Activated CD8-positive, alpha-beta memory T cell treated with anti-CD3 and anti-CD28 coated beads, Interleukin-2, amount 50 U/mL, for 24 hours (primary cell): ENCODE data around the gene MCOLN3.
"Not testable (repeated sequence)": the region's sequence is repeated elsewhere in the genome, so short reads cannot be mapped to it uniquely, and the experiment has no call there.

Experiments used
- DNase-seq: peaks from one replicate; pipeline ENCODE4 v3.0.0-alpha.2; 2020; ENCODE audit errors: extremely low read depth

MCOLN3 gene

DNA sequence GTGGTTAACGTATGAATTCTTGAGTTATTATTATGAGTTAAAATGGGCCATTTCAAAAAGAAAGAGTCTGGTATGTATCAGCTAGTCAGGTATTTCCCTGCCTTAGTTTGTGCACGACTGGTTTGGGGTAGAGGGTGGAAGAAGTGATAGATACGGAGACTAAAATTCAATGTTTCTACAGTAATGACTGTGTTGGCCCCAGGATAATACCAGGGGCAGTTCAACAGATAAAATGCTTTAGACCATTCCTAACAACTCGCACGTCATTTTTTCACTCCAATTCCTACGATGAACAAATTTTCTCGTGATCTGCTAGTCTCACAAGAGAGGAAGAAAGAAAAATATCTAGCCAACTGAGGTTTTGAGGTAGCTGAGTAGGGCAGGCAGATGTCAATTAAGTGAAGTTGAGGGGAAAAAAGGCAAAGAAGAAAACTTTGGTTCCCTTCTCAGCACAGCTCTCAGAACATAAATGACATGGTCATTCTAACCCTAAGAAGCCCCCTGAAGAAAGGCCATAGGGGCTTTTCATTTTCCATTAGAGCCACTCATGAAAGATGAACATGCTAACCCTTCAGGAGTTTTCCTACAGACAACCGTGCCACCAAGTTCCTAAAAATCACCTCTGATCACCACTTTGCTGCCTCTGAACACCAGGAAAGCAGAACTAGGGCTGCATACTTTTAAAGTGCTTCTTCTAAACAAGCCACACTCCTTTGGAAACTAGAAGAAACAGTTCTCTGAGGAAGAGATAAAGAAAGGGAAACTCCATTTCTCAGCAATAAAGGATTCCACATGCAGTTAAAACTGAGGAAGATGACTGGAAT, 57.0 kb downstream of the MCOLN3 start:
- no peak for DNase-seq

DNA sequence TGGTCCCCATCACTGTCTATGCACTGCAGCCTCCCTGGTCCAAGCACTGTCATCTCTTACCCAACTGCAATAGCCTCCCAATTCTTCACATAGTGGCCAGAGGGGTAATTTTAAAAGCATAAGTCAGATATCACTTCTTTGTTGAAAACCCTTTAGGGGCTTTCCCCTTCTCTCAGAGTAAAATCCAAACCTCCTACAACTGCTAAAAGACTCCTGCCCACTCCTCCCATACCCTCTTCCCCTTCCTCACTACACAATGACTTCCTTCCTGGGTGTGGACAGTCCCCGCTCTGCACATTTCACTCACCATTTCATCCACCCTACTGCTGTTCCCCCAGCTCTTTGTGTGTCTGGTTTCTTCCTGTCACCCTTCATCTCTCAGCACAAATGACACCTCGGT, 59.7 kb downstream of the MCOLN3 start:
- DNase-seq, result no peak

DNA sequence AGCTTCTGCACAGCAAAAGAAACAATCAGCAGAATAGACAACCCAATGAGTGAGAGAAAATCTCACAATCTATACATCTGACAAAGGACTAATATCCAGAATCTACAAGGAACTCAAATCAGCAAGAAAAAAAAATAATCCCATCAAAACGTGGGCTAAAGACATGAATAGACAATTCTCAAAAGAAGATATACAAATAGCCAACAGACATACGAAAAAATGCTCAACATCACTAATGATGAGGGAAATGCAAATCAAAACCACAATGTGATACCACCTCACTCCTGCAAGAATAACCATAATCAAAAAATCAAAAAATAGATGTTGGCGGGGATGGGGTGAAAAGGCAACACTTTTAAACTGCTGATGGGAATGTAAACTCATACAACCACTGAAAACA, 61.7 kb downstream of the MCOLN3 start:
- not testable (repeated sequence) for DNase-seq

DNA sequence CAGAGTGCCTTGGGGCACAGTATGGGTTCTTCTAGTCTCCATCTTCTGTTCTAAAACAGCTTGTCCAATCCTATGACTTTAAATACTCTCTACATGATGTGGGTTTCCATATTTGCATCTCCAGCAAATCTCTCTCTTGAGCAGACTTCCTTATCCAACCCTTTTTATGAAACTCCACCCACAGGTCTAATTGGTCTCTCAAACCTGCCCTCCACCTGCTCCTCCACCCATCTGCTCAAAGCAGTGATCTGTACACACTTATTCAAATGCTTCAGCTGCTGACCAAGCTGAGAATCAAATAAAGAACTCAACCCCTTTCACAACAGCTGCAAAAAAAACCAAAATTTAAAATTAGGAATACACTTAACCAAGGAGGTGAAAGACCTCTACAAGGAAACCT, 62.9 kb downstream of the MCOLN3 start:
- DNase-seq, result no peak

DNA sequence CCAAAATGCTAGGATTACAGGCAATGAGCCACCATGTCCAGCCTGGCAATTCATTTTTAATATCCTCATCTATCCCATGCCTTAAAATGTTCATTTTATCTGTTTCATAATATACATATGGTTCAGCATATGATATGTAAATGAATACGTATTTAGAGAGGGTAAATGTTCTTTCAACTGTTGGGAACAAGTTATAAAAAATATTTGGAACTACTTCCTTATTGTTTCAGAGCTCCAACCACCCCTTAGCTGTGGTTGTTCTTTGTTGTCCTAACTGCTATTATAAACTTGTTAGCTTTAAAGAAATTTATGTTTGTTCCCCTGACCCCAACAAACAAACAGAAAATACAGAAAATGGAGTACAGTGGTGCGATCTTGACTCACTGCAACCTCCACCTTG, 65.9 kb downstream of the MCOLN3 start:
- no peak for DNase-seq

DNA sequence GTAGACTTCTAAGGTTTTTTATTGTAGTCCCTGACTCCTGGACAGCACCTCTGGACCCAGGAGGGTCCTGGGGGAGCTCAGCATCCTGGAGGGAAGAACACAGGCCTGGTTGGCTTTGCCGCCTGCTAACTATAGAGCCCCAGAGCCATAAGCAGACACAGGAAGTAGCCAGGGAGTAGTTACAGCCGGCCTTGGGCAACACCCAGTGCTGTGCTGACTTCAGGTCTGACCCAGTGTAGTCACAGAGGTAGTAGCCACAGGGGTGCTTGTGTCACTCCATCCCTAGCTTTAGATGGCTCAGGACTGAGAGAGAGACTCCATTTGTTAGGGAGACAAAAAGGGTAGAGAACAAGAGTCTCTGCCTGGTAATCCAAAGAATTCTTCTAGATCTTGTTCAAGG, 73.3 kb downstream of the MCOLN3 start:
- DNase-seq, result no peak

DNA sequence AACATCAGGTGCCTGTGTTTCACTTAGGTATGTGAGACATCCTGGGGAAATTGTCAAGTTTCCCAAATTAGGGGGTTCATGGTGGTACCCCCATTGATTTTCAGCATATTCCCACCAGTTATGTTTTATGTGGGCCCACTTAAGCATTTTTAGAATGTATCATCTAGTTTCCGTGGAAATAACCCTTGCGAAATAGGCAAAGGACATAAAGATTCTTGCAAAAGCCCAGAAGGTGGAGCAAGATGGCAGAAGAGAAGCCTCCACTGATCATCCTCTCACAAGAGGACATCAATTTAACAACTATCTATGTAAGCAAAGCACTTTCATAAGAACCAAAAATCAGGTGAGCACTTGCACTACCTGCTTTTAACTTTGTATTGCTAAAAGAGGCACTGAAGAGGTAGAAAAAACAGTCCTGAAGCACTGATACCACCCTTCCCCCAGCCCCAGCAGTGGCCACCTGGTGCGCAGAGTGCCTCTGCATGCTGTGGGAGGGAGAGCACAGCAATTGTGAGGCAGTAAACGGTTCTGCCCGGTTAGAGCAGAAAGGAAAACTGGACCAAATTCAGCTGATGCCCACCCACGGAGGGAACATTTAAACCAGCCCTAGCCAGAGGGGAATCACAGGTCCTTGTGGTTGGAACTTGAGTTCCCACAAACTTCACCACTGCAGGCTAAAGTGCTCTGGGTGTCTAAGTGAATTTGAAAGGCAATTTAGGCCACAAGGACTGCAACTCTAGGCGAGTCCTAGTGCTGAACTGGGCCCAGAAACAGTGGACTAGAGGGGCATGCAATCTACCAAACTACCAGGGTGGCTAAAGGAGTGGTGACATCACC, 74.6 kb downstream of the MCOLN3 start:
- no peak for DNase-seq

DNA sequence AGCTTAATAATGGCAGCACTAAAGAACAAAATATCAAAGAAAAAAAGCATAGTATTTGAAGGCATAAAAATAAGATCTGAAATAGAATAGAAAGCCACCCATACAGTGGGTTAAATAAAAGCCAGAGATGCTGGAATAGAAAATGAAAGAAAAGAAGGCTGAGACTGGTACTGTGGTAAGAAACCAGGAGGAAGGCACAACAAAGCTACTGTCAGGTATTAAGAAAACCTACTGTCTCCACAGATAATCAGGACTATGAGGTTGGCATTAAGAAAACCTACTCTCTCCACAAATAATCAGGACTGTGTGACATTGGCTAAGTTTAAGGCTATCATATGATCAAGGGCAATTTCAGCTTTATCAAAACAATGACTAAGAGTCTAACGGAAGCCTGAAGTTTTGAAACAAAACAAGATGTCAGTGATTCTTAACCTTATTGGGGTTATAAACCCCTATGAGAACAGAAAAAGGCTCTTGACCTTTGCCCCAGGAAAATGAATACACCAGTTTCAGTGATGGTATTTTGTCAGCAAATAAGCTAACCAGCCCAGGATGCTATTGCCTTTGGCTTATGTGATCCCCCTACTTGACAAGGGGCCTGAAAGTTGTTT, 75.8 kb downstream of the MCOLN3 start:
- DNase-seq, result no peak

DNA sequence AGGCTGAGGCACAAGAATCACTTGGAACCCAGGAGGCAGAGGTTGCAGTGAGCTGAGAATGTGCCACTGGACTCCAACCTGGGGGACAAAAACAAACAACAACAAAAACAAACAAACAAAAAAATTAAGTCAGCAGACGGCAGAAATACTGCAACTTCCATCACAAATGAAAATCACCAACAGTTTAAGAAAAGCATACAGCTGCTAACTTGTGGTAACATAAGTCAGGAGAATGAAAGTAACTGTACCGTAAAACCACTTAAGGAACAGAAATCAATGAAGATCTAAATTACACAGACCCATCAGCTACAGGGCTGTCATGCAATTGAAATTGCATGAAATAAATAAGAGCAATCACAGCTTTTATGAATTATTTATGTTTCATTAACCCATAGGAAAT, 76.3 kb downstream of the MCOLN3 start:
- DNase-seq, result no peak

DNA sequence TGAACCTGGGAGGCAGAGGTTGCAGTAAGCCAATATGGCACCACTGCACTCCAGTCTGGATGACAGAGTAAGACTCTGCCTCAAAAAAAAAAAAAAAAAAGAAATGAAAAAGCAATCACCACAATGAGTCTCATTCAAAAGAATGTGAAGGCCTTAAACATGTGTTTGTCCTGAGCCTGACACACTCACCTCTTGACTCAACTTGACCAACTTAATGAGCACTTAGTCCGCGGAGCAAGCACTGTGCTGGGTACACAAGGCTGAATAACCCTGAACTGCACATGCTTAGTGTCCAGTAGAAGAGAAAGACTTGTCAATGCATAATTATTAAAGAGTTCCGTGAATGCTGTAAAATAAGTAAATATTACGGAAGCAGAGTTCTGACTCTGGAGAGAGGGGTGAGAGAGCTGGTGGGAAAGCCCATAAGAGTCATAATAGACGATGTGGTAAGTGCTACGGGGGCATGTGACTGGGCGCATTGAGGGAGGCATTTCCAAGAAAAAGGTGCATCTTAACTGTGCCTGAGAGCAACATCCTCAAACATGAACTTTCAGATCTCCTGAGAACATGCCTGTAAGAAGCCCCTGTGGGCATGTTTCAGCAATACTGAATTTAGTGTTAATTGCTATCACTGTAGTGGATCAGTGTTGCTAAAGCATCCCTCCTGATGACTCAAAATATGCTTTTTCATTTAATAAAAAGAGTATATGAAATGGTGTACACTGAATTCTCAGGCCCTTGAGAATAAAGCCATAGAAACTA, 78.6 kb downstream of the MCOLN3 start:
- no peak for DNase-seq

DNA sequence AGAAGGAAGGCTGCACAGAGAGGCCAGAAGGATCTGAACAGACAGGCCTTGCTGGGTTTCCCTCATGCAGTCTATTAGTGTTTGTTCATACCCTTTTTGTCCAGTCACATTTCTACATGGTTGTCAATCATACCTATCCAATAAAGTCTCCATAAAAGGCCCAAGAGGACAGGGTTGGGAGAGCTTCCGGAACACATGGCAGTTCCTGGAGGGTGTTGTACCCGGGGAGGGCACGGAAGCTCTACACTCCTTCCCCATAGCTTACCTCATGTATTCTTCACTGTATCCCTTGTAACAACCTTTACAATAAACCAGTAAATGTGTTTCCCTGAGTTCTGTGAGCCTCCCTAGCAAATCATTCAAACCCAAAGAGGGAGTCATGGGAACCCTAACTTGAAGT, 79.4 kb downstream of the MCOLN3 start:
- no peak for DNase-seq

DNA sequence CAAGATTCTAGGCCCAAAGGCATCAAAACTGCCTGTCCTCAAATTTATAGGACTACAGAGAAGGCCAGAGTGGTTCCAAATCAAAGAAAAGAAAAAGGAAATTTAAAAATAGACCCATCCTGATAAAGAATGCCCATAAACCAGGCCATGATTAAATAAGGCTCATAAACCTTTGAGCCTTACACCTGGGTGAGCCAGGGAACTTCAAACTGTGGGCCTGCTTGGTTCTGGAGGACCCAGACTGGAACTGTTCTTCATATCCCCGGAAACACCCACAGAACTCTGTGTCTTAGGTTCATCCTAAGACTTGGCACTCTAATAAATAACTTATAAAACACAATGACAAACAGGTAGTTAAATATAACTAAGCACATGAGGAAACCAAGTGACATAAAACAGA, 80.2 kb downstream of the MCOLN3 start:
- DNase-seq, result no peak
